Measurements from ENCODE around the gene OR14A2.

The OR14A2 gene

GRCh38 chr1:247680171-247680570, 67.8 kb downstream of the OR14A2 start:
- H3K79me2 ChIP-seq (ENCODE audit: insufficient read depth, low read length), result no peaks in the 10 kb centered on the region
- no peaks in the 10 kb centered on the region for H4K20me1 ChIP-seq (ENCODE audit: insufficient read depth, low read length)
- H3K4me2 ChIP-seq (ENCODE audit: low read length), result no peak overlapping the region
- H3K9me2 ChIP-seq (ENCODE audit: low read depth, low read length), result no peaks in the 10 kb centered on the region
- H3K4me1 ChIP-seq (ENCODE audit: insufficient read depth, low read length, severe bottlenecking), result no peaks in the 10 kb centered on the region
- H3K9ac ChIP-seq (ENCODE audit: low read length), result no peak overlapping the region
- TF ChIP-seq CTCF (IDR thresholded peaks at IDR 0.05; ENCODE audit: low read length) (no peak), EZH2 (IDR thresholded peaks at IDR 0.05; ENCODE audit: borderline replicate concordance, low read length) (no peak)
- no peak overlapping the region for H3K4me3 ChIP-seq (ENCODE audit: low read depth, low read length, poor library complexity, severe bottlenecking)
- no peaks in the 10 kb centered on the region for H3K27me3 ChIP-seq (ENCODE audit: insufficient read depth, low read length)
- H3F3A ChIP-seq (ENCODE audit: insufficient read depth, low read length), result no peaks in the 10 kb centered on the region
- H3K36me3 ChIP-seq (ENCODE audit: insufficient read depth, low read length), result no peaks in the 10 kb centered on the region
- no peak overlapping the region for H3K27ac ChIP-seq (ENCODE audit: low read depth, low read length, poor library complexity, severe bottlenecking)
- H2AFZ ChIP-seq (ENCODE audit: low read length), result no peak overlapping the region
- H3K9me3 ChIP-seq (ENCODE audit: low read length), result no peaks in the 10 kb centered on the region

GRCh38 chr1:247679639-247680038, 68.3 kb downstream of the OR14A2 start, which contains the start of gene OR13G1:
TSS of gene OR13G1 (minus strand) at chr1:247679739. CDS start at chr1:247673041, 6,698 bp downstream.
- Histone ChIP-seq H3K4me3 (ENCODE audit: low read depth, low read length, poor library complexity, severe bottlenecking) (no peak within 1 kb of the TSS), H3K27ac (ENCODE audit: low read depth, low read length, poor library complexity, severe bottlenecking) (no peak within 1 kb of the TSS), H3K4me2 (ENCODE audit: low read length) (no peak within 1 kb of the TSS), H3K9me2 (ENCODE audit: low read depth, low read length) (no peaks in the 10 kb centered on the region), H3K9ac (ENCODE audit: low read length) (no peak within 1 kb of the TSS), H3K36me3 (ENCODE audit: insufficient read depth, low read length) (no peaks in the 10 kb centered on the region), H3F3A (ENCODE audit: insufficient read depth, low read length) (no peaks in the 10 kb centered on the region), H3K27me3 (ENCODE audit: insufficient read depth, low read length) (no peaks in the 10 kb centered on the region), H3K4me1 (ENCODE audit: insufficient read depth, low read length, severe bottlenecking) (no peaks in the 10 kb centered on the region), H2AFZ (ENCODE audit: low read length) (no peak within 1 kb of the TSS), H3K9me3 (ENCODE audit: low read length) (no peaks in the 10 kb centered on the region), H3K79me2 (ENCODE audit: insufficient read depth, low read length) (no peaks in the 10 kb centered on the region), H4K20me1 (ENCODE audit: insufficient read depth, low read length) (no peaks in the 10 kb centered on the region)
- TF ChIP-seq EZH2 (IDR thresholded peaks at IDR 0.05; ENCODE audit: borderline replicate concordance, low read length), result no peak
- no peak for TF ChIP-seq CTCF (IDR thresholded peaks at IDR 0.05; ENCODE audit: low read length)

Measured in OCI-LY1 (cell line).